Liver (tissue), 3 donors: ENCODE measurements around the gene C7orf57.

ENCODE experiments used
- CTCF ChIP-seq: fragments of 150-350 bp; IDR thresholded peaks from 2 replicates; pipeline ENCODE4 v1.5.1; 2017; ENCODE audit warnings: improper control_type of control experiment, low read depth, low read length; ENCODE audit not compliant: missing input control
- TF ChIP-seq, protein P1 (sequence below): IDR thresholded peaks from 2 replicates; pipeline ENCODE4 v1.6.1; 2016; ENCODE audit warnings: antibody characterized with exemption
- TF ChIP-seq, protein P2 (sequence below): IDR thresholded peaks from 2 replicates; pipeline ENCODE4 v1.6.1; 2016; ENCODE audit warnings: antibody characterized with exemption
- donor health status: healthy.
- donor health status: healthy.

GRCh38 chr7:48063985-48064384, 28.6 kb downstream of the C7orf57 start:
- no peak for TF ChIP-seq CTCF
- TF ChIP-seq, protein P1, sequence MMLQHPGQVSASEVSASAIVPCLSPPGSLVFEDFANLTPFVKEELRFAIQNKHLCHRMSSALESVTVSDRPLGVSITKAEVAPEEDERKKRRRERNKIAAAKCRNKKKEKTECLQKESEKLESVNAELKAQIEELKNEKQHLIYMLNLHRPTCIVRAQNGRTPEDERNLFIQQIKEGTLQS, result no peak
- TF ChIP-seq, protein P2, sequence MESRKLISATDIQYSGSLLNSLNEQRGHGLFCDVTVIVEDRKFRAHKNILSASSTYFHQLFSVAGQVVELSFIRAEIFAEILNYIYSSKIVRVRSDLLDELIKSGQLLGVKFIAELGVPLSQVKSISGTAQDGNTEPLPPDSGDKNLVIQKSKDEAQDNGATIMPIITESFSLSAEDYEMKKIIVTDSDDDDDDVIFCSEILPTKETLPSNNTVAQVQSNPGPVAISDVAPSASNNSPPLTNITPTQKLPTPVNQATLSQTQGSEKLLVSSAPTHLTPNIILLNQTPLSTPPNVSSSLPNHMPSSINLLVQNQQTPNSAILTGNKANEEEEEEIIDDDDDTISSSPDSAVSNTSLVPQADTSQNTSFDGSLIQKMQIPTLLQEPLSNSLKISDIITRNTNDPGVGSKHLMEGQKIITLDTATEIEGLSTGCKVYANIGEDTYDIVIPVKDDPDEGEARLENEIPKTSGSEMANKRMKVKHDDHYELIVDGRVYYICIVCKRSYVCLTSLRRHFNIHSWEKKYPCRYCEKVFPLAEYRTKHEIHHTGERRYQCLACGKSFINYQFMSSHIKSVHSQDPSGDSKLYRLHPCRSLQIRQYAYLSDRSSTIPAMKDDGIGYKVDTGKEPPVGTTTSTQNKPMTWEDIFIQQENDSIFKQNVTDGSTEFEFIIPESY, result no peak
